GM12801 (cell line): ENCODE results near the gene RABGAP1L.

Source experiments
- CTCF ChIP-seq: IDR thresholded peaks from one replicate; pipeline ENCODE4 v1.5.1; 2011; ENCODE audit warnings: control low read depth; ENCODE audit not compliant: insufficient read length; ENCODE audit errors: extremely low read depth

The RABGAP1L gene

DNA sequence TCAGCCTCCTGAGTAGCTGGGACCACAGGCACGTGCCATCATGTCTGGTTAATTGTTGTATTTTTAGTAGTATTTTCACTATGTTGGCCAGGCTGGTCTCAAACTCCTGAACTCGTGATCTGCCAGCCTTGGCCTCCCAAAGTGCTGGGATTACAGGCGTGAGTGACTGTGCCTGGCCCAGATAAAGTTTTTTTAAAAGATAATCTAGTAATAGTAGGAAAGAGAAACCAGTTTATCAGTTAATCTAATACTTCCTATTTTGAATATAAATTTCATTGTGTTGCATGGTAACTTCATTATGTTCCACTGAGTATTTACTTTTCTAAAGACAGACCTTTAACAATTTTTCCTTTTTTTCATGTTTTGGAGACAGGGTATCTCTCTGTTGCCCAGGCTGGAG is 10.0 kb downstream of the RABGAP1L start:
- TF ChIP-seq CTCF: no peak

DNA sequence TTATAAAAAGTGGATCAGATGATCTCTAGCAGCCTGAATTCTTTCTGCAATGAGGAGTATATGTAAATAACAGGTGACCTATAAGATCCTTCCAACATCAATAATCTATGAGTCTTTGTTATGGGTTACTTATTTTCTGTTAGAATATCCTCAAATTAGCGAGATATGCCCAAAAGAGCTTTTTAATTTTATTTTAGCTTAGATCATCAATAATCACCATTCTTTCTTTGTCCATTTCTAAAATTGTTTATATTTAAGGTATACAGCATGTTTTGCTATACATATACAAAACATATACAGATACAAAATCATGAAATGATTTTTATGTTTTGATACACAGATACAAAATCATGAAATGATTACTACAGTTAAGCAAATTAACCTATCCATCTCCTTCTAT is 11.8 kb downstream of the RABGAP1L start:
- TF ChIP-seq CTCF: no peak

GRCh38 chr1:174174461-174175329 is 15.4 kb downstream of the RABGAP1L start:
- TF ChIP-seq CTCF: no peak

GRCh38 chr1:174189428-174190062 is 30.2 kb downstream of the RABGAP1L start:
- TF ChIP-seq CTCF: no peak

DNA sequence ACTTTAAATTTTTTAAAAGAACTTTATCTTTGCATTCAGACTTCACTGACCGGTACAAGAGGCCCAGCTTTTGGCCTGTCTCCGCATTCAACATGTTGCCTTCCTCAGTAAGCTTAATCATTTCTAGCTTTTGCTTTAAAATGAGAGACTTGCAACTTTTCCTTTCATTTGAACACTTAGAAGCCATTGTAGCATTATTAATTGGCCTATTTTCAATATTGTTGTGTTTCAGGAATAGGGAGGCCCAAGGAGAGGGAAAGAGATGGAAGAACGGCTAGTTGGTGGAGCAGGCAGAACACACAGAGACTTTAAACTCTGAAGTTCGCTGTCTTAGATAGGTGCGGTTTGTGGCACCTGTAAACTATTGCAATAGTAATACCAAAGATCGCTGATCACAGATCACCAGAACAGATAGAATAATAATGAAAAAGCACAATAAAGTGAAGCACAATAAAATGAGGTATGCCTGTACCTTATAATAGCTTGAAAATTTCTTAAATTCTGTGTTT is 31.4 kb downstream of the RABGAP1L start:
- TF ChIP-seq CTCF: no peak

GRCh38 chr1:174191349-174191862 is 32.1 kb downstream of the RABGAP1L start:
- no peak for TF ChIP-seq CTCF

DNA sequence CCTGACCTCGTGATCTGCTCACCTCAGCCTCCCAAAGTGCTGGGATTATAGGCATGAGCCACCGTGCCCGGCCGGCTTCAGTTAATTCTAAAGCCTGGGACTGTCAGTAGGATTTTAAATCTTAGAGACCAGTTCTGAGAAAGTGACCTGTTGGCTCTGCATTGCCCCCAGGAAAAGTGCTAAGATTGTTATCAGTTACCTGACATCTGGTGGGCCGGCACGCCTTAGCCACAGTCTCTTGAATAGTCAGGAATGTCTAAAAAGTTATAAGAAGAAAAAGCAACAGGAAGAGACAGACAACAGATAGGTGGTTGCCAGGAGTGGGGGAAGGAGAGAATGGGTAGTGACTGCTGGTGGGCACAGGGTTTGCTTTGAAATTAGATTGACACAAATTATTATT is 35.1 kb downstream of the RABGAP1L start:
- no peak for TF ChIP-seq CTCF
